ENCODE results near the gene ABCA4. TPM values are rescaled to one million over a fixed set of nuclear protein-coding genes. Genes with fewer than 3 reads are reported as not detected.
"Not testable (repeated sequence)": the region's sequence is repeated elsewhere in the genome, so short reads cannot be mapped to it uniquely, and the experiment has no call there.

Gene ABCA4
- total RNA-seq, 2 experiments from 2014 or later: not detected

GRCh38 chr1:93992190-93992589, 128.8 kb downstream of the ABCA4 start:
- ChIA-PET POLR2A (no interaction called here), CTCF (no interaction called here)

- CTCF ChIA-PET: no interaction called here
- POLR2A ChIA-PET: no interaction called here
Measured at GRCh38 chr1:93991271-93991670, 129.7 kb downstream of the ABCA4 start.

- CTCF ChIA-PET: not testable (repeated sequence)
Measured at GRCh38 chr1:93990477-93990876, 130.5 kb downstream of the ABCA4 start.

GRCh38 chr1:93990010-93990409, 130.9 kb downstream of the ABCA4 start:
- CTCF ChIA-PET: interaction anchor here (1.3 kb wide), 1 partner anchor 9 kb away, joined by 4 read pairs; no protein-coding TSS in a partner anchor

More at GRCh38 chr1:93990477-93990876, 130.5 kb downstream of the ABCA4 start:
- POLR2A ChIA-PET: not testable (repeated sequence)

GRCh38 chr1:93989601-93990000, 131.3 kb downstream of the ABCA4 start:
- POLR2A ChIA-PET: no interaction called here
- CTCF ChIA-PET: interaction anchor here (1.3 kb wide), 1 partner anchor 9 kb away, joined by 4 read pairs; no protein-coding TSS in a partner anchor

More at GRCh38 chr1:93990010-93990409, 130.9 kb downstream of the ABCA4 start:
- POLR2A ChIA-PET: no interaction called here

- CTCF ChIA-PET: interaction anchor here (1.3 kb wide), 1 partner anchor 8 kb away, joined by 4 read pairs; no protein-coding TSS in a partner anchor
Measured at GRCh38 chr1:93988634-93989350, 132.2 kb downstream of the ABCA4 start.

GRCh38 chr1:93981274-93981667, 139.7 kb downstream of the ABCA4 start:
- ChIA-PET POLR2A (no interaction called here), CTCF (interaction anchor here (1.2 kb wide), 1 partner anchor 8 kb away, joined by 4 read pairs; no protein-coding TSS in a partner anchor)

More at GRCh38 chr1:93988634-93989350, 132.2 kb downstream of the ABCA4 start:
- POLR2A ChIA-PET: no interaction called here

- ChIA-PET CTCF (interaction anchor here (1.2 kb wide), 1 partner anchor 9 kb away, joined by 4 read pairs; no protein-coding TSS in a partner anchor), POLR2A (no interaction called here)
Measured at GRCh38 chr1:93980320-93981273, 140.4 kb downstream of the ABCA4 start.

- CTCF ChIA-PET: interaction anchor here (1.2 kb wide), 1 partner anchor 10 kb away, joined by 4 read pairs; no protein-coding TSS in a partner anchor
- POLR2A ChIA-PET: no interaction called here
Measured at GRCh38 chr1:93979718-93980319, 141.1 kb downstream of the ABCA4 start.

GRCh38 chr1:93979040-93979717, 141.8 kb downstream of the ABCA4 start:
- ChIA-PET CTCF (no interaction called here), POLR2A (no interaction called here)

GRCh38 chr1:93977598-93977945, 143.4 kb downstream of the ABCA4 start:
- ChIA-PET CTCF (no interaction called here), POLR2A (no interaction called here)

GRCh38 chr1:93976711-93977597, 144.0 kb downstream of the ABCA4 start:
- ChIA-PET POLR2A (no interaction called here), CTCF (no interaction called here)

- POLR2A ChIA-PET: no interaction called here
- CTCF ChIA-PET: no interaction called here
Measured at GRCh38 chr1:93976291-93976690, 144.7 kb downstream of the ABCA4 start.

GRCh38 chr1:93972341-93972740, 148.6 kb downstream of the ABCA4 start:
- POLR2A ChIA-PET: no interaction called here
- CTCF ChIA-PET: no interaction called here

GRCh38 chr1:93969887-93970286, 151.1 kb downstream of the ABCA4 start:
- CTCF ChIA-PET: no interaction called here
- POLR2A ChIA-PET: no interaction called here

GRCh38 chr1:93969371-93969770, 151.6 kb downstream of the ABCA4 start:
- POLR2A ChIA-PET: no interaction called here
- CTCF ChIA-PET: no interaction called here

GRCh38 chr1:93967306-93967705, 153.6 kb downstream of the ABCA4 start:
- ChIA-PET CTCF (no interaction called here), POLR2A (no interaction called here)

- CTCF ChIA-PET: interaction anchor here (0.6 kb wide), 1 partner anchor 1550 kb away, joined by 3 read pairs; no protein-coding TSS in a partner anchor
Measured at GRCh38 chr1:93965888-93966287, 155.1 kb downstream of the ABCA4 start.

GRCh38 chr1:93965256-93965655, 155.7 kb downstream of the ABCA4 start:
- POLR2A ChIA-PET: no interaction called here
- CTCF ChIA-PET: no interaction called here

More at GRCh38 chr1:93965888-93966287, 155.1 kb downstream of the ABCA4 start:
- POLR2A ChIA-PET: no interaction called here

Measured in activated CD8-positive, alpha-beta memory T cell treated with anti-CD3 and anti-CD28 coated beads for 36 hours (primary cell).